ENCODE data around the gene GOLGA3.
"Not testable (repeated sequence)": the region's sequence is repeated elsewhere in the genome, so short reads cannot be mapped to it uniquely, and the experiment has no call there.

Gene GOLGA3

GRCh38 chr12:132818562-132818961, 10.1 kb downstream of the GOLGA3 start:
- DNase-seq (ENCODE audit: low read depth in 2 of 3, low spot score in 1 of 3): no peak

- DNase-seq (ENCODE audit: low read depth in 2 of 3, low spot score in 1 of 3): no peak
Observed at GRCh38 chr12:132814232-132814631, 14.4 kb downstream of the GOLGA3 start.

GRCh38 chr12:132813443-132813842, 15.2 kb downstream of the GOLGA3 start:
- no peak for DNase-seq (ENCODE audit: low read depth in 2 of 3, low spot score in 1 of 3)

GRCh38 chr12:132812631-132813305, 15.9 kb downstream of the GOLGA3 start:
- no peak for DNase-seq (ENCODE audit: low read depth in 2 of 3, low spot score in 1 of 3)

GRCh38 chr12:132809391-132809790, 19.3 kb downstream of the GOLGA3 start:
- not testable (repeated sequence) for DNase-seq (ENCODE audit: low read depth in 2 of 3, low spot score in 1 of 3)

- DNase-seq (ENCODE audit: low read depth in 2 of 3, low spot score in 1 of 3): no peak
Observed at GRCh38 chr12:132807295-132808092, 21.2 kb downstream of the GOLGA3 start.

- DNase-seq (ENCODE audit: low read depth in 2 of 3, low spot score in 1 of 3): peak in 2 of 3 donors; percentile 27 to 38
Observed at GRCh38 chr12:132806857-132807256, 21.8 kb downstream of the GOLGA3 start.

GRCh38 chr12:132804426-132804861, 24.2 kb downstream of the GOLGA3 start:
- no peak for DNase-seq (ENCODE audit: low read depth in 2 of 3, low spot score in 1 of 3)

- no peak for DNase-seq (ENCODE audit: low read depth in 2 of 3, low spot score in 1 of 3)
Observed at GRCh38 chr12:132803888-132804287, 24.8 kb downstream of the GOLGA3 start.

- no peak for DNase-seq (ENCODE audit: low read depth in 2 of 3, low spot score in 1 of 3)
Observed at GRCh38 chr12:132803125-132803524, 25.5 kb downstream of the GOLGA3 start.

- no peak for DNase-seq (ENCODE audit: low read depth in 2 of 3, low spot score in 1 of 3)
Observed at GRCh38 chr12:132801741-132802140, 26.9 kb downstream of the GOLGA3 start.

GRCh38 chr12:132798836-132799235, 29.8 kb downstream of the GOLGA3 start:
- no peak for DNase-seq (ENCODE audit: low read depth in 2 of 3, low spot score in 1 of 3)

- no peak for DNase-seq (ENCODE audit: low read depth in 2 of 3, low spot score in 1 of 3)
Observed at GRCh38 chr12:132797820-132798570, 30.7 kb downstream of the GOLGA3 start.

- no peak for DNase-seq (ENCODE audit: low read depth in 2 of 3, low spot score in 1 of 3)
Observed at GRCh38 chr12:132795847-132796246, 32.8 kb downstream of the GOLGA3 start.

GRCh38 chr12:132791940-132792339, 36.7 kb downstream of the GOLGA3 start:
- not testable (repeated sequence) for DNase-seq (ENCODE audit: low read depth in 2 of 3, low spot score in 1 of 3)

GRCh38 chr12:132789099-132789471, 39.6 kb downstream of the GOLGA3 start:
- DNase-seq (ENCODE audit: low read depth in 2 of 3, low spot score in 1 of 3): no peak

GRCh38 chr12:132788375-132789098, 40.1 kb downstream of the GOLGA3 start:
- no peak for DNase-seq (ENCODE audit: low read depth in 2 of 3, low spot score in 1 of 3)

- no peak for DNase-seq (ENCODE audit: low read depth in 2 of 3, low spot score in 1 of 3)
Observed at GRCh38 chr12:132787877-132788276, 40.8 kb downstream of the GOLGA3 start.

GRCh38 chr12:132786192-132786591, 42.5 kb downstream of the GOLGA3 start:
- DNase-seq (ENCODE audit: low read depth in 2 of 3, low spot score in 1 of 3): no peak

- DNase-seq (ENCODE audit: low read depth in 2 of 3, low spot score in 1 of 3): no peak
Observed at GRCh38 chr12:132784580-132784979, 44.1 kb downstream of the GOLGA3 start.

GRCh38 chr12:132783917-132784531, 44.6 kb downstream of the GOLGA3 start:
- DNase-seq (ENCODE audit: low read depth in 2 of 3, low spot score in 1 of 3): no peak
